GM20000 (cell line): ENCODE results near the gene ZNF652.

ENCODE experiments used
- DNase-seq: peaks from one replicate; pipeline ENCODE4 v3.0.0; 2012; ENCODE audit warnings: low spot score
- TF ChIP-seq, protein P1 (sequence below): IDR thresholded peaks from 2 replicates; pipeline ENCODE4 v1.5.1; 2012; ENCODE audit warnings: mild to moderate bottlenecking, control low read depth; ENCODE audit errors: extremely low read depth, missing control alignments

ZNF652 gene

DNA sequence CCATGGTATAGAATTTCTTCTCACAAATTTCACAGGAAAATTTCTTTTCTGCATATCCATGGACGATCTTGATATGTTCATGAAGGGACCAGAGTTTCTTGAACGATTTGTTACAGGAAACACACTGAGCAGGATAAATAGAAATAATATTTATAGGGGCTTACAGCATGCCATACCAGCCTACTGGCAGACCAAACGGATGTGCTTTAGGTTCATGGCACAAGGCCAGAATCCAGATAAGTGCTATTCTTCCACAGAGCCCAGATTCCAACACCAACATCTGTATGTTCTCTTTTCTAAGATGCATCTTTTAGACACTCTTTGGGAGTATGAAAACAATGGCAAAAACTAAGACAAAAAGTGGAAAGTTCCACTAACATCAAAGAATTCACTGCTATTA is 49.3 kb downstream of the ZNF652 start:
- no peak for DNase-seq
- TF ChIP-seq, protein P1, sequence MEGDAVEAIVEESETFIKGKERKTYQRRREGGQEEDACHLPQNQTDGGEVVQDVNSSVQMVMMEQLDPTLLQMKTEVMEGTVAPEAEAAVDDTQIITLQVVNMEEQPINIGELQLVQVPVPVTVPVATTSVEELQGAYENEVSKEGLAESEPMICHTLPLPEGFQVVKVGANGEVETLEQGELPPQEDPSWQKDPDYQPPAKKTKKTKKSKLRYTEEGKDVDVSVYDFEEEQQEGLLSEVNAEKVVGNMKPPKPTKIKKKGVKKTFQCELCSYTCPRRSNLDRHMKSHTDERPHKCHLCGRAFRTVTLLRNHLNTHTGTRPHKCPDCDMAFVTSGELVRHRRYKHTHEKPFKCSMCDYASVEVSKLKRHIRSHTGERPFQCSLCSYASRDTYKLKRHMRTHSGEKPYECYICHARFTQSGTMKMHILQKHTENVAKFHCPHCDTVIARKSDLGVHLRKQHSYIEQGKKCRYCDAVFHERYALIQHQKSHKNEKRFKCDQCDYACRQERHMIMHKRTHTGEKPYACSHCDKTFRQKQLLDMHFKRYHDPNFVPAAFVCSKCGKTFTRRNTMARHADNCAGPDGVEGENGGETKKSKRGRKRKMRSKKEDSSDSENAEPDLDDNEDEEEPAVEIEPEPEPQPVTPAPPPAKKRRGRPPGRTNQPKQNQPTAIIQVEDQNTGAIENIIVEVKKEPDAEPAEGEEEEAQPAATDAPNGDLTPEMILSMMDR, result no peak

- TF ChIP-seq, protein P1, result no peak
- DNase-seq, result no peak
Observed at GRCh38 chr17:49299996-49300395, 62.1 kb downstream of the ZNF652 start.

DNA sequence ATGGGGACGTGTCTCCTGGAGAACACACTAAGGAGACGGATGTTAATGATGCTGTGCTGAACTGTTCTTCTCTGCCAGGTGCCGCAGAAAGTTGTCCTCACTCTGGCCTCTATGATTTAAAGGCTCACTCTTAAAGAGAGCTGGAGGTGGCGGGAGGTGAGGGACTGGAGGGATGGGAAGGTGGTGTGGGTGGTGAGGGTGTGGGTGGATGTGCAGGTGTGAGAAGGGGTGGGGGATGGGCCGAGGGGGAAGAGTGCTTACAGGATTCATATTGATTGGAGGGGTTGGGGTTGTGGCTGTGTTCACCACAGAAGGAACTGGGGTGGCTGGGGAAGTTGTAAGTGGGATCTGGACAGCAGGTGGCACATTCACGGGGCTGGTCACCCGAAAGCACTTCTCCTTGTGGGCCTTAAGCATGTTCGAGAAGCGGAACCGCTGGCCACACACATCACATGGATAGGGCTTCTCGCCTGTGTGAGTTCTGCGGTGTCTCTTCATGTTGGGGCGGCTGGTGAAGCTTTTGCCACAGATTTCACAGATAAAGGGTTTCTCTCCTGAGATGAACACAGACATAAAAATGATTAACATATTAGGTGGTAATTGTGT is 63.6 kb downstream of the ZNF652 start:
- TF ChIP-seq, protein P1, result no peak
- DNase-seq, result no peak

DNA sequence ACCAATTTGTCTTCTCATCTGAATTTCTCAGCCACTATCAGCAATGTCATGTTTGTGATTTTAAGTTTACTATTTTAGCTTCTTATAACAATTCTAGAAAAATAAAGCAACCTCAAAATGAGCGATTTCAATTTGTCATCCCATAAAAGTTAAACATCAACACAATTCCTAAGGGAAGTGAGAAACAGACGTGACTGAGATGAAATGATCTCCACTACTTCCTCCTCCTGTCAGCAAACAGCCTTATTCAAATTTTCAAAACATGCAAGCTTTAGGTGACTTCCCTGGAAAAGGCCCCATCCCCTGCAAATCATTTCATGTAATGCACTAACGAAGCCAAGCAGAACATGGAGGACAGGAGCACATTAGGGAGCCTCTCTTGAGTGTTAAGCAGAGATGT is 64.9 kb downstream of the ZNF652 start:
- TF ChIP-seq, protein P1, result no peak
- DNase-seq, result no peak

DNA sequence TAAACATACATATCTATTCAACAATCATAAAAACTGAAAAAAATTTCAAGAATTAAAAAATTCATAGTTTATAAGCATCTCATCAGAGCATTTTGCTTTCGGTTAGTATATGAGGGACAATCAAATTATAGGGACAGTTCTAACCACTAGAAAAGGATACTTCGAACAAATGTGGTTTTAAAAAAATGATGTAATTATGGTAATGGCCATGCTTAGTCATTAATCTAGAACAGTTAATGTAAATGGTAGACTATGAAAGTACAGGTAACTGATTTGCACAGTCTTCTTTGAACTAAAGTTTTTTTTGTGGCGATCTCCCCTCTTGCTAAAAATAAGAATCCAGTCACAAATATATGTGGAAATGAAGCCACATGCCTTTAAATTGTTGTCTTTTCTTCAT is 67.9 kb downstream of the ZNF652 start:
- DNase-seq, result no peak
- TF ChIP-seq, protein P1, result no peak

DNA sequence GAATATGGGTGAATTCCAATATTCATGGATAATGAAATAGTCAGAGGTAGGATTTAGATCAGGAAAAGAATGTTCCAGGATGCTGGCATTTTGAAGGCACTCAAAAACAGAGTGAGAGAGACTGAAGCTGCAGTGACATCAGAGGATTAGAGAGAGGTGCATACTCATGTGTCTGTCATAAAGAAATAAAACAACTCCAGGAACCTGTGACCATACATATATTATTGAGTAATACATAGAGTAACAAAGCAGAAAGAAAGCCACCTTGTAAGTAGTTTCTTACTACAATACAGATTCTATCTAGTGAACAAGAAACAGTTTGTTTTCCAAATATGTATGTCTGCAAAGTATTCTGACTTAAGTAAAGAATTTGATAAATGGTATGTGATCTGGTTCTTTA is 69.1 kb downstream of the ZNF652 start:
- TF ChIP-seq, protein P1, result no peak
- no peak for DNase-seq

DNA sequence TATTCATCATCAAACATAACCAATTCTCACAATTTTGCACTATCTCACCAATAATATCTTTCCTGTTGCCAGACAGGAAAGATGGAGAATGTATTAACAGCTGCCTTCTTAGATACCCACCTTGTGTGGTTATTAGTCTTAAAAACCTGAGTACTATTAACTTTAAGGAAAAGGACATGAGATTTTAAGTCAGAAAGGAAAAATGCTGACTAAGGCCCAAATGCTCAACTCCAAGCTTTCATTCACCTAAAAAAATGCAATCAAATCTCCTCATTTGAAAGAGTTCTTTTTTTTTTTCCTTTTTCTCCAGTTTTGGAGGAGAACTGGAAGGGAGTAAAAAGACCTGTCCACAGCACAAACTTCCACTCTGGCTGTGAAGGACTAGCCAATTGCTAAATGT is 70.1 kb downstream of the ZNF652 start:
- DNase-seq, result no peak
- TF ChIP-seq, protein P1, result no peak
